Sigmoid colon (tissue), 7 donors: ENCODE measurements around the gene UBXN11. TPM values are rescaled to one million over a fixed set of nuclear protein-coding genes. Genes with fewer than 3 reads are reported as not detected.
A peak's percentile ranks its signal among the peaks of the same experiment; 100 is the strongest.

Source experiments
- DNase-seq: peaks from one replicate; pipeline ENCODE4 v3.0.0-alpha.2; 2019
- H3K27ac ChIP-seq, 4 donors: fragments of 200-600 bp; sonication (generic); one replicate each; pipeline ENCODE4 v1.5.1; 2016 to 2019; ENCODE audit warnings: mild to moderate bottlenecking in 1 of 4
- H3K27me3 ChIP-seq, 3 donors: fragments of 200-600 bp; sonication (generic); one replicate each; pipeline ENCODE4 v1.5.1; 2019; ENCODE audit warnings: mild to moderate bottlenecking in 1 of 3
- H3K36me3 ChIP-seq, 4 donors: fragments of 200-600 bp; sonication (generic); one replicate each; pipeline ENCODE4 v1.5.1; 2016 to 2019
- H3K4me1 ChIP-seq, 4 donors: fragments of 200-600 bp; sonication (generic); one replicate each; pipeline ENCODE4 v1.5.1; 2017 to 2019
- H3K4me3 ChIP-seq, 4 donors: fragments of 200-600 bp; sonication (generic); one replicate each; pipeline ENCODE4 v1.5.1; 2017 to 2019; ENCODE audit warnings: mild to moderate bottlenecking in 2 of 4, moderate library complexity in 1 of 4
- H3K9me3 ChIP-seq, 4 donors: fragments of 200-600 bp in 3 of 4; sonication (generic) in 3 of 4; one replicate each; pipeline versions ENCODE4 v1.5.1 to v1.6.1; 2013 to 2019
- CTCF ChIP-seq, 4 experiments: fragments of 450-650 bp in 3 of 4; fragments of 200-600 bp in 1 of 4; IDR thresholded peaks; one replicate each; pipeline ENCODE4 v1.5.1; 2016 to 2019; ENCODE audit warnings: antibody characterized with exemption in 4 of 4, mild to moderate bottlenecking in 3 of 4, moderate library complexity in 2 of 4
- EP300 ChIP-seq, 4 donors: sonication (generic); formaldehyde crosslinking; IDR thresholded peaks; one replicate each; pipeline ENCODE4 v1.6.1; 2017; ENCODE audit warnings: antibody characterized with exemption in 4 of 4
- POLR2A ChIP-seq, 2 donors: fragments of 450-650 bp; IDR thresholded peaks; one replicate each; pipeline ENCODE4 v1.6.1; 2016; ENCODE audit warnings: antibody characterized with exemption in 2 of 2, mild to moderate bottlenecking in 2 of 2, moderate library complexity in 2 of 2
- POLR2AphosphoS5 ChIP-seq, 4 donors: sonication (generic); formaldehyde crosslinking; IDR thresholded peaks; one replicate each; pipeline ENCODE4 v1.6.1; 2017; ENCODE audit warnings: antibody characterized with exemption in 4 of 4
- WGBS, 2 donors: extraction: QIAGEN DNeasy Blood & Tissue Kit; methylation state at CpG; one replicate each; pipeline ENCODE4 v1.1.7; 2013; 5-methylcytosine and 5-hydroxymethylcytosine counted together
- intact Hi-C: fragments of 100-400 bp; cut with DNase I; formaldehyde crosslinking; loops from one replicate; pipeline ENCODE4 v1.15.1; 2023
- polyA plus RNA-seq, 3 donors: library from polyadenylated mRNA; stranded (reverse); fragments of 200-250 nt; gene quantifications; one replicate each; pipeline ENCODE4 v1.2.3, GENCODE V29; 2013
- total RNA-seq, 4 donors: library from RNA; depleted of rRNA; stranded (reverse); fragments of >200 nt; gene quantifications; one replicate each; pipeline ENCODE4 v1.1.0, GENCODE V29; 2016
- donor health status: healthy with polysubstance abuse.
- donor health status: Bipolar disorder and iron deficiency.
- donor health status: healthy.

Gene UBXN11
- total and polyA plus RNA-seq, 7 donors: 3.0 to 22.7 (median 12.5) TPM

- TF ChIP-seq POLR2AphosphoS5 (IDR thresholded peaks at IDR 0.05) (no peak), POLR2A (IDR thresholded peaks at IDR 0.05) (no peak), CTCF (IDR thresholded peaks at IDR 0.05) (no peak), EP300 (IDR thresholded peaks at IDR 0.05) (no peak)
- Histone ChIP-seq H3K36me3 (no peaks in the 10 kb centered on the region), H3K27me3 (no peaks in the 10 kb centered on the region), H3K9me3 (no peaks in the 10 kb centered on the region), H3K4me1 (no peaks in the 10 kb centered on the region), H3K27ac (no peak overlapping the region), H3K4me3 (no peak overlapping the region)
- WGBS, 2 donors: 87 to 88% methylated on average over 15 of the region's 15 CpGs
- intact Hi-C loops: no loop called here
- no peak for DNase-seq
These were observed 39.3 kb upstream of the UBXN11 start for GRCh38 chr1:26345718-26346117.

DNA sequence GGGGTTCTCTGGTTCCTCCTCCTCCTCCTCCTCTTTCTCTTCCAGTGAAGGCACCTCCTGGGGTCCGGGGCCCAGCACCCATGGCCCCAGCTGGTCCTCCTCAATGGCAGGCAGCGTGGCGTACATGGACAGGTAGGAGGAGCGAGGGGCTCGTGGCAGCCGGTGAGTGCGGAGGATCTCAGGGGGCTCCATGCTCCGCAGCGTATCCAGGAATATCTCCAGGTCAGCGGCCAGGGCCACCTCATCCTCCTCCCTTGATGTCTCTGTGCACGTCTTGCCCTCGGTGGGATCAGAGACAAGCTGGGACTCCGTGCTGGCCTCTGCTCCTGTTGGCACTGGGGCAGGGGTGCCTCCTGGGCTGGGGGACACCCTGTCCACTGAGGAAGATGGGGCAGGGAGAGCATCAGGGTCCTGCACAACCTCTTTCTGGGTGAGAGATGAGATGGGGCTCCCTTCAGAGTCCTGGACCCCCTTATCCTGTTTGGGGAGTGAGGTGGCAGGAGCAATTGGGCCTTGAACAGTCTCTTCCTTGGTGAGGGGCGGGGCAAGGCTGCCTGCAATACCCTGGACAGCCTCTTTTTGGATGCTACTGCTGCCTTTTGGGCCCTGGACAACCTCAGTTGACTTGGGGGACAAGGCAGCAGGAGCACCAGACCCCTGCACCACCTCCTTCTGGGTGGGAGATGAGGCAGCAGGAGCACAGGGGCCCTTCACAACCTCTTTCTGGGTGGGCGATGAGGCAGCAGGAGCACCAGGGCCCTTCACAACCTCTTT is 37.9 kb upstream of the UBXN11 start:
- Histone ChIP-seq H3K36me3 (no peaks in the 10 kb centered on the region), H3K4me3 (no peak overlapping the region), H3K27ac (no peak overlapping the region), H3K27me3 (no peaks in the 10 kb centered on the region), H3K4me1 (no peaks in the 10 kb centered on the region), H3K9me3 (no peaks in the 10 kb centered on the region)
- peak; percentile 52 for DNase-seq
- WGBS, 2 donors: 90 to 92% methylated on average over 15 of the region's 15 CpGs
- intact Hi-C loops: no loop called here
- TF ChIP-seq EP300 (IDR thresholded peaks at IDR 0.05) (no peak), CTCF (IDR thresholded peaks at IDR 0.05) (no peak), POLR2AphosphoS5 (IDR thresholded peaks at IDR 0.05) (no peak), POLR2A (IDR thresholded peaks at IDR 0.05) (no peak)

DNA sequence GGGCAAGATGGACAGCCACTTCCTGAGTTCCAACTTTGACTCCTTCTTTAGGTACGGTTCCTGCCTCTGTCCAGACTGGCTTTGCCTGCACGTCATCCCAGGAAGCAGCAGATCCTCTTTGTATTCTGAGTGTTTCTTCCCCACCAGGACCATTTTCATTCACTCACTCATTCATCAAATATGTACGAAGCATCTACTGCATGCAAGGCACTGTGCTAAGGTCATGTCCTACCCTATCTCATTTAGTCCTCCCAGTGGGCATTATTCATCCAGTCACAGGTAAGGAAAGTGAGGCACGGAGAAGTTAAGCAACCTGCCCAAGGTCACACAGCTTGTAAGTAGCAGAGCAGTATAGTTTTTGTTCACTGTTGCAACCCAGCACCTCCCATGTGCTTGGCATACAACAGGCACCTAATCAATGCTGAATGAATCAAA is 33.6 kb upstream of the UBXN11 start:
- TF ChIP-seq POLR2A (IDR thresholded peaks at IDR 0.05) (no peak), EP300 (IDR thresholded peaks at IDR 0.05) (no peak), POLR2AphosphoS5 (IDR thresholded peaks at IDR 0.05) (no peak), CTCF (IDR thresholded peaks at IDR 0.05) (no peak)
- 81% methylated on average over 4 of the region's 4 CpGs for WGBS, 2 donors
- Histone ChIP-seq H3K27me3 (peaks cover 16 to 20% (median 18%) of the 10 kb centered on the region in 3 donors), H3K9me3 (no peaks in the 10 kb centered on the region), H3K36me3 (no peaks in the 10 kb centered on the region), H3K27ac (no peak overlapping the region), H3K4me1 (peaks cover 0 to 17% (median 15%) of the 10 kb centered on the region in 4 donors), H3K4me3 (no peak overlapping the region)
- no peak for DNase-seq
- intact Hi-C loops: no loop called here

DNA sequence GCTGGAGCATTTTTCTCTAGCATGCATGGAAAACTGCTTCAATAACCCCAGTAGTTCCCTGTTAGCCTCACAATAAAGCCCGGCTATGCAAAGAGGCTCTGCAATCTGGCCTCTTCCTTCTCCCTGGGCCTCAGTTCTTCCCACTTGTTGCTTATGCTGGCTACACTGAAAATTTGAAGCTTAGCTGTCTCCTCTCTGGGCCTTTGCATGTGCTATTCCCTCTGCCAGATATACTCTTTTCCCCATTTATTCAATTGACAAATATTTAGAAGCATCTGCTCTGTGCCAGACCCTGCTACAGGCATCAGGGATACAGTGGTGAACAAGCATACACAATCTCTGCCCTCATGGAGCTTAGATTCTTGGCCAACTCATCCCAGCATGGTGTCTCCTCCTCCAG is 32.2 kb upstream of the UBXN11 start:
- H3K27me3 ChIP-seq: peaks cover 29 to 34% (median 30%) of the 10 kb centered on the region in 3 donors
- peaks cover 0 to 17% (median 15%) of the 10 kb centered on the region in 4 donors for H3K4me1 ChIP-seq
- DNase-seq: no peak
- no peak overlapping the region for H3K27ac ChIP-seq
- no peaks in the 10 kb centered on the region for H3K9me3 ChIP-seq
- no peaks in the 10 kb centered on the region for H3K36me3 ChIP-seq
- intact Hi-C loops: no loop called here
- 78 to 87% methylated on average over 1 of the region's 1 CpG for WGBS, 2 donors
- no peak overlapping the region for H3K4me3 ChIP-seq
- TF ChIP-seq EP300 (IDR thresholded peaks at IDR 0.05) (no peak), POLR2A (IDR thresholded peaks at IDR 0.05) (no peak), CTCF (IDR thresholded peaks at IDR 0.05) (no peak), POLR2AphosphoS5 (IDR thresholded peaks at IDR 0.05) (no peak)
